ES-I3 (cell line): Measurements from ENCODE around the gene ACSL1.
"Not testable (repeated sequence)": the region's sequence is repeated elsewhere in the genome, so short reads cannot be mapped to it uniquely, and the experiment has no call there.

Source experiments
- H3K36me3 ChIP-seq: 2 replicates; pipeline ENCODE4 v1.6.1; 2013; ENCODE audit warnings: mild to moderate bottlenecking, low read length, control low read depth, moderate library complexity; ENCODE audit not compliant: insufficient read depth
- H3K4me1 ChIP-seq: 2 replicates; pipeline ENCODE4 v1.6.1; 2013; ENCODE audit warnings: mild to moderate bottlenecking, control low read depth, low read length; ENCODE audit not compliant: insufficient read depth
- H3K9ac ChIP-seq: 2 replicates; pipeline ENCODE4 v1.6.1; 2013; ENCODE audit warnings: low read depth, mild to moderate bottlenecking, low read length, moderate library complexity
- H3K9me3 ChIP-seq: 2 replicates; pipeline ENCODE4 v1.6.1; 2013; ENCODE audit warnings: mild to moderate bottlenecking, low read length, moderate library complexity; ENCODE audit not compliant: control insufficient read depth, insufficient read depth

The ACSL1 gene

DNA sequence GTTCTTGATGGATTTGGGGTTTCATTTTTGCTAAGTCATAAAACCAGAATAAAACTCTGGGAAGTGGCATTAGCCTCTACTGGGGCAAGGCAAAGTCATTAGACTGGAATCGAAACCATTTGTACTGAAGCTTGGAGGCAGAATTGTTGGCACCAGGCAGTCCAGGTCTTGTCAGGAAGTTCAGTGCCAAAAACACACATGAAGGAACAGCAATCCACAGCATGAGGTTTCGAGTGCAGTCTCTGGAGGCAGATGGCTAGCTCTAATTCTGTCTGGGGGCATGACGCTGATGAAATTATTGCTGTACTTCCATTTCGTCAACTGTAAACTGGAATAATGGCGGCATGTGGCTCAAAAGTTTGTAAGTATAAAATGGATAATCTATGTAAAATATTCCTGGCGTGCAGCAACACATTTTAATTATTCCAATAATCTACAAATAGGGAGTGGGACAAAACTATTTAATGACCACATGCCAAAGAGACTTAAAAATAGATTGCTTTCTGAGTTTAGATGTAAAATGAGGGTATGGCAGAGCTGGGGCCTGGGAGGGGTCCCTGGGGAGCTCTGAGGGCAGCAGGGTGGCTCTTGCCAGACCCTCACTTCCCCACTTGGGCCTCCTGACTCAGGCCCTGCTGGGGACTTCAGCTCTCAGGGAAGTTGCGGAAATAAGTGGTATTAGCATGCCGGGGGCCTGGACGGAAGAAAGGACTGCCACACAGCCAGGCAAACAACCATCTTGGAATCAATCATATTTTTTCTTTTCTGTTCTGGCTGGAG, 73.1 kb downstream of the ACSL1 start:
- H3K9ac ChIP-seq = no peak overlapping the region
- no peaks in the 10 kb centered on the region for H3K9me3 ChIP-seq
- no peaks in the 10 kb centered on the region for H3K36me3 ChIP-seq
- peaks cover 5% of the 10 kb centered on the region; the same call in 1 of the 2 replicates for H3K4me1 ChIP-seq

DNA sequence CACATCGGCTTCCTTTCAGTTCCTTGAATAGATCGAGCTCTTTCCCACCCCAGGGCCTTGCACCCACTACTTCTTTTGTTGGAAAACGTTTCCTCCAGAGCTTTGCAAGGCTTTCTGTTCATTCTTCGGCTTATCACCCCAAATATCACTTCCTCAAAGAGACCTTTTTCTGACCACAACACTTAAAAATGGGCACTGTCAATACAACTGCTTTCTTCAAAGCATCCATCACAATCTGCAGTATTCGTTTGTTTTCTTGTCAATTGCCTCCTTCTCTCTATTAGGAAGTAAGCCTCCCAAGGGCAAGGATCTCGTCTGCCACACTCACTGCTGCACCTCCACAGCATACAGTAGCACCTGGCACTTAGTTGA, 74.2 kb downstream of the ACSL1 start:
- no peaks in the 10 kb centered on the region for H3K9me3 ChIP-seq
- peaks cover 12% of the 10 kb centered on the region for H3K4me1 ChIP-seq
- H3K36me3 ChIP-seq = no peaks in the 10 kb centered on the region
- no peak overlapping the region for H3K9ac ChIP-seq

GRCh38 chr4:184750926-184751584, 74.7 kb downstream of the ACSL1 start:
- H3K36me3 ChIP-seq = no peaks in the 10 kb centered on the region

GRCh38 chr4:184748251-184748652, 77.5 kb downstream of the ACSL1 start:
- no peak overlapping the region for H3K9ac ChIP-seq

More at GRCh38 chr4:184750926-184751584, 74.7 kb downstream of the ACSL1 start:
- Histone ChIP-seq H3K9ac (no peak overlapping the region), H3K4me1 (peaks cover 18% of the 10 kb centered on the region), H3K9me3 (no peaks in the 10 kb centered on the region)

DNA sequence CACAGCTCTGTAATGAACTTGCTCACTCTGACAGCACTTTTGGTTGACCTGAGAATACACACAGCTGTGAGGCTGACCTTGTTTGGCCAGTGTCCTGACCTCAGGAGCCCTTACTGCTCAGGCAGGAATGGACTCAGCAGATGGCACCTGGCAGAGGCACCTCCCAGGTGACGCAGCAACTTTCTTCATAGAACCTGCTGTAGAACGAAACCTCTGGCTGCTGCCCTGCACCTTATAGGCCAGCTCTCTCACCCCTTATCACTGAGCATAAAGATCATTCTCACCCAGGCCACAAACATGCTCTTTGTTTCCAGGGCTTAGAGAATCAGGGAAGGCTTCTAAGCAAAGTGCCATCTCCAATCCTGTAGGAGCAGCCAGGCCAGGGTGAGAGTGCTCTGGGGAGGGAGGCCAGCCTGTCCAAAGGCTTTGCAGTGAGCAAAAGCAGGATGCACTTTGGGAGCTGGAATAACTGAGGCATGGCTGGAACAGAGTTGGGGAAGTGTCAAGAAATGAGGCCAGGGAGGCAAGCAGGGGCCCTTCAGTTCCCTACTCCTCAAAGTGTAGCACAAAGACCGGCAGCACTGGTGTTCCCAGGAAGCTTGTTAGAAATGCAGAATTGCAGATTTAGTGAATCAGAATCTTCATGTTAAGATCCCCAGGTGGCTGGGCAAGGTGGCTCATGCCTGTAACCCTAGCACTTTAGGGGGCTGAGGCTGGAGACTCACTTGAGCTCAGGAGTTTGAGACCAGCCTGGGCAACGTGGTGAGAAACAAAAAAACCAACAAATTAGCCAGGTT, 78.5 kb downstream of the ACSL1 start:
- Histone ChIP-seq H3K4me1 (peaks cover 20% of the 10 kb centered on the region), H3K9ac (no peak overlapping the region), H3K9me3 (no peaks in the 10 kb centered on the region), H3K36me3 (no peaks in the 10 kb centered on the region)

More at GRCh38 chr4:184748251-184748652, 77.5 kb downstream of the ACSL1 start:
- Histone ChIP-seq H3K4me1 (peaks cover 20% of the 10 kb centered on the region), H3K36me3 (no peaks in the 10 kb centered on the region), H3K9me3 (no peaks in the 10 kb centered on the region)

DNA sequence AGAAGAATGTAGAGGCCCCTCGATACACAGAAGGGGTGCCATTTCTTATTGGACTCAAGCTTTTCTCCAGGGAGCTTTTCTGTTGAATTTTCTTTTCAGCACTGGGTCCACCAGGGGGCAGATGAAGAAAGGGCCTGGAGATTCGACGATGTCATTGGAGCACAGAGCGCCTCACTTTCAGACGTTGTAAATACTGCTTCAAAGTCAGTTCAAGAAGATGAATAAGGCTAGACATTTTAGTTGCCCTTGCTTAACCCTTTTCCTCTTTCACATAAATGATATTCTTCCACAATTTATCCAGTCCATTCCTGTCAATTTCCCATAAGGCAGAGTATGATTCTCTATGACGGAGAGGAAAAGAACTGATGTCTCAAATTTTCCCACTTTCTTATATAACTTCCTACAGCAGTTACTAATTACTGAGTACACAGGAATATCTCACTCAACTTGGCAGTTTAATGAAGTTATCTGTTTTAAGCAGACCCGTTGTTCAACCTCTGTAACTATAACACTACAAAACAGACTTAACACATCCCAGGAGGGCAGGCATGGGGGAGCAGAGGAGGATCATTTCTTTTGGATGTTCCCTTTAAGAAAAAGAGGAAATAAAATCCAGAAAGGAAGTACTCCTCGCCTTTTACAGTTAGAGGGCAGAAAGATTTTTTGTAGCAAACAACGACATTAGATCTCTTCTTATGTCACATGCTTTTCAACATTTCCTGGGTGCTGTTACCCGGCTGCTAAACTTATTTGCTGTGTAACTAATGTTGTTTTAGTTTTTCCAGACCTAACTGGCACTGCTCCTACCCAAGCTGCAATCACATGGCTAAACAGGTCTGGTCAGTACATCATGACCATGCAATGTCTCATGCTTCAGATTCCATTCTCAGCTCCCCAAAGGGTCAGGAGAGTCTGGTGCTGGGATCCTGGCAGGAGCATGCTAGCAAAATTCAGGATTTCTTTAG, 79.7 kb downstream of the ACSL1 start:
- Histone ChIP-seq H3K4me1 (peaks cover 20% of the 10 kb centered on the region), H3K36me3 (no peaks in the 10 kb centered on the region), H3K9me3 (no peaks in the 10 kb centered on the region), H3K9ac (no peak overlapping the region)

DNA sequence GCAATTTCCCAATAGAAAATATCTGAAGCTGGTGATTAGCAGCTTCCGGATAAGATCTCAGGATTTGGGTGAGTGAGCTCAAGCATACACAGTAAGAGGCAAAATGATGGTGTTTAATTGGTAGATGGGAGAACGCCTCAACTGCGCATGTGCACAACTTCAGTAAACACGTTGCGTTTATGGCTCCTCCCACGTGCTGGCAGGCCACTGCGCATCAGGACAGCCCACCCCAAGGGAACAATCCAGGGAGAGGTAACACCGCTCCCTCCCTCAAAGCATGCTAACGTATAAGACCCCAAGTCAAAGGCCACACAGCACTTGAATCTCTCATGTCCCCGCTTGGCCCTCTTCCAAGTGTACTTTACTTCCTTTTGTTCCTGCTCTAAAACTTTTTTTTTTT, 81.5 kb downstream of the ACSL1 start:
- Histone ChIP-seq H3K4me1 (peaks cover 20% of the 10 kb centered on the region), H3K9ac (no peak overlapping the region), H3K9me3 (peaks cover 3% of the 10 kb centered on the region), H3K36me3 (no peaks in the 10 kb centered on the region)

- Histone ChIP-seq H3K9ac (no peak overlapping the region), H3K36me3 (no peaks in the 10 kb centered on the region)
These were observed 82.1 kb downstream of the ACSL1 start for GRCh38 chr4:184743650-184744049.

GRCh38 chr4:184741651-184742050, 84.1 kb downstream of the ACSL1 start:
- not testable (repeated sequence) for H3K4me1 ChIP-seq, H3K9ac ChIP-seq, H3K9me3 ChIP-seq, H3K36me3 ChIP-seq

More at GRCh38 chr4:184743650-184744049, 82.1 kb downstream of the ACSL1 start:
- Histone ChIP-seq H3K9me3 (peaks cover 3% of the 10 kb centered on the region), H3K4me1 (peaks cover 18% of the 10 kb centered on the region)

DNA sequence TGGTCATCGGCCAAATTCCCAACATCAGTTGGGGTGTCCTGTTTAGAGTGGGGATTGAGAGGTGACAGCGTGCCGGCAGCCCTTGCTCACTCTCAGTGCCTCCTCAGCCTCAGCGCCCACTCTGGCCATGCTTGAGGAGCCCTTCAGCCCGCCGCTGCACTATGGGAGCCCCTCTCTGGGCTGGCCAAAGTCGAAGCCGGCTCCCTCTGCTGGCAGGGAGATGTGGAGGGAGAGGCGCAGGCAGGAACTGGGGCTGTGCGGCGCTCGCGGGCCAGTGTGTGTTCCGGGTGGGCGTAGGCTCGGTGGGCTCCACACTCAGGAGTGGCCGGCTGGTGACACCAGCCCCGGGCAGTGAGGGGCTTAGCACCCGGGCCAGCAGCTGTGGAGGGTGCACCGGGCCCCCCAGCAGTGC, 84.8 kb downstream of the ACSL1 start:
- Histone ChIP-seq H3K4me1 (peaks cover 2% of the 10 kb centered on the region; the same call in 1 of the 2 replicates), H3K9me3 (peaks cover 3% of the 10 kb centered on the region), H3K9ac (no peak overlapping the region), H3K36me3 (no peaks in the 10 kb centered on the region)

- not testable (repeated sequence) for H3K4me1 ChIP-seq, H3K9me3 ChIP-seq, H3K36me3 ChIP-seq, H3K9ac ChIP-seq
These were observed 86.2 kb downstream of the ACSL1 start for GRCh38 chr4:184739575-184739974.

GRCh38 chr4:184734758-184735157, 91.0 kb downstream of the ACSL1 start:
- Histone ChIP-seq H3K4me1 (no peaks in the 10 kb centered on the region), H3K9me3 (no peaks in the 10 kb centered on the region), H3K36me3 (no peaks in the 10 kb centered on the region), H3K9ac (peak overlapping the region; percentile 36; the same call in 1 of the 2 replicates)

DNA sequence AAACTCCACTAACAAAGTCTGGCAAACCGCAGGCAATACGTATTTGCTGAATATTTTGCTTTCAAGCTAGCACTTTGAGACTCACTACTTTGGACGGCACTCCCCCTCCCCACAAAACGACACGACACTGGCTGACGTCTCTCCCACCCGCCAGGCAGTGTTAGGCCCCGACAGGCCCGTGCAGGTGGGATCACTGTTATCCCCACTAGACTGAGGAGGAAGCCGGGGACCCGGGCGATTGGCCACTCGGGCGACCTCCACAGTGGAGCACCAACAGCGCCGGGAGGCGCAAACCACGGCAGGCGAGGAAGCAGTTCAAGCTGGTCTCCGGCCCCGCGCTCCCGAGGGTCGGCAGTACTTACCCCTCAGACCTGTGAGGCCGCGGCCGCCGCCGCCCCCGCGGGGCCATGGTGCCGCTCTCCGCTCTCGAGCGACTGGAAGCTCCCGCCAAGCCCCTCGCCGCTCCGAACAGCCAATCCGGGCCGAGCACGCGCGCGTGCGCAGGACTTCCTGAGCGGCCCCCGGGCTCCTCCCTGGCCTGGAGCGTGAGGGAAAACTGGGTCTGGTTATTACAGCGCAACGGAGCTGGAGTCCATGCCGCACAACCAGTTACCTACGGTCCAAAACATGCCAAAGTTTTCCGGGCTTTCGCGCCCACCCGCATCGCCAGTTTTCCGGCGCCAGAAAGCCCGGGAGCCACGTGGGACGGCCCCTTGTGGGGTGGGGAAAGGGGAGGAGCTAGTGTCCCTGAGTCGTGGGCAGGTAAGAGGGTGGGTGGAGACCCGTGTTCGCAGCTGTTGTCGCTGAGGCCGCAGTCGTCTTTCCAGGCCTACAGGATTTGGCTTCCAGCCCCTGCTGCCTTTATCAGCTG, 91.9 kb downstream of the ACSL1 start, which contains the start of gene CENPU:
Gene CENPU (minus strand): TSS at position 443 of the 871 bp plus-strand sequence. CDS start 34 bp downstream, at position 409.
- no peaks in the 10 kb centered on the region for H3K4me1 ChIP-seq
- H3K9me3 ChIP-seq = no peaks in the 10 kb centered on the region
- peaks cover 4% of the 10 kb centered on the region; the same call in 1 of the 2 replicates for H3K36me3 ChIP-seq
- H3K9ac ChIP-seq = peak within 1 kb of the TSS; percentile 90
